DOHH2 (cell line): Measurements from ENCODE around the gene UNKL.

Experiments used
- EZH2phosphoT487 ChIP-seq: fragments of 200-600 bp; sonication (generic); IDR thresholded peaks from 2 replicates; pipeline ENCODE4 v1.6.1; 2017; ENCODE audit warnings: borderline replicate concordance, mild to moderate bottlenecking, antibody characterized with exemption, low read length, moderate library complexity, mixed read lengths
- TF ChIP-seq, protein P1 (sequence below): fragments of 200-600 bp; sonication (generic); IDR thresholded peaks from one replicate; pipeline ENCODE4 v1.5.1; 2014; ENCODE audit warnings: antibody characterized with exemption, mild to moderate bottlenecking, low read depth, low read length; ENCODE audit not compliant: poor library complexity, severe bottlenecking

DNA sequence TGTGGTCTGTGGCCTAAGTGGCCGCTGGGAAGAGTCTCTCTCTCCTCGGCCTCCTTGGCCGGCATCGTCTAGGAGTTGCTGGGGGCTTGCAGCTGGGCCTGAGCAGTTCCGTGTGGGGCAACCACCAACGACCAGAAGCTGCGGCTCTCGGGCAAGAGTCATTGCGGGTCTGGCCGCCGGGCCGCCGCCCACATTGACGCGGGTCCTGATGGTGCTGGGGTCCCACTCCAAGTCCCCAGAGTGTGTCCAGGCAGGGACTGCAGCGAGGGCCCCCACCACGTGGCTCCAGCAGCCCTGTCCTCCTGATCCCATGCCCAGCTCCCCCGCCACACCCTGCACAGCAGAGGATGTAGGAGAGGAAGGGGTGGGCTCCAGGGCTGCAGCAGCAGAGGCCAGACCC lies 30.9 kb downstream of the UNKL start:
- TF ChIP-seq, protein P1, sequence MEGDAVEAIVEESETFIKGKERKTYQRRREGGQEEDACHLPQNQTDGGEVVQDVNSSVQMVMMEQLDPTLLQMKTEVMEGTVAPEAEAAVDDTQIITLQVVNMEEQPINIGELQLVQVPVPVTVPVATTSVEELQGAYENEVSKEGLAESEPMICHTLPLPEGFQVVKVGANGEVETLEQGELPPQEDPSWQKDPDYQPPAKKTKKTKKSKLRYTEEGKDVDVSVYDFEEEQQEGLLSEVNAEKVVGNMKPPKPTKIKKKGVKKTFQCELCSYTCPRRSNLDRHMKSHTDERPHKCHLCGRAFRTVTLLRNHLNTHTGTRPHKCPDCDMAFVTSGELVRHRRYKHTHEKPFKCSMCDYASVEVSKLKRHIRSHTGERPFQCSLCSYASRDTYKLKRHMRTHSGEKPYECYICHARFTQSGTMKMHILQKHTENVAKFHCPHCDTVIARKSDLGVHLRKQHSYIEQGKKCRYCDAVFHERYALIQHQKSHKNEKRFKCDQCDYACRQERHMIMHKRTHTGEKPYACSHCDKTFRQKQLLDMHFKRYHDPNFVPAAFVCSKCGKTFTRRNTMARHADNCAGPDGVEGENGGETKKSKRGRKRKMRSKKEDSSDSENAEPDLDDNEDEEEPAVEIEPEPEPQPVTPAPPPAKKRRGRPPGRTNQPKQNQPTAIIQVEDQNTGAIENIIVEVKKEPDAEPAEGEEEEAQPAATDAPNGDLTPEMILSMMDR = no peak
- TF ChIP-seq EZH2phosphoT487 = no peak
